Measurements from ENCODE around the gene ME3. TPM values are rescaled to one million over a fixed set of nuclear protein-coding genes. Genes with fewer than 3 reads are reported as not detected.

The ME3 gene
- total RNA-seq, 2 experiments from 2014 or later: 0.66 to 1.0 TPM

DNA sequence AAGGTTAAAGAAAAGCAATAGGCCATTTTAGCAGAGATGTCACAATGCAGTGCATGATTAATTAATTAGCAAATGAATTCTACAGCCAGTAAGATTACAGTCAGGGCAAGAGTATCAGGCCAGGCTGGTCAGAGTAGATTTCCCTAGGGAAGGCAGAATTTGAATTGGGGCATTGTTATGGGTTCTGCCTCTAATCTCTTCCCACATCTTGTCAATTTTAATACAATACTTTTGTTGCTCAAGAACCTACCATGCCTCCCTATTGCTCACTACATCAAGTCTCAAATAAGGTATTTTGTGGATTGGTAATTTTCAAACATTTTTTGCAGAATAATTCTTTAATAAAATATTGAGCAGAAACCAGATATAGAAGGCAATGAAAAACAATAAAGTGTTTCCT, 194.1 kb downstream of the ME3 start:
- Mint-ChIP-seq H3K27ac (no peak overlapping the region), H3K4me1 (ENCODE audit: low read depth) (no peaks in the 10 kb centered on the region), H3K9me3 (ENCODE audit: insufficient read depth) (no peaks in the 10 kb centered on the region), H3K4me3 (no peak overlapping the region), H3K27me3 (ENCODE audit: low read depth) (no peaks in the 10 kb centered on the region), H3K36me3 (ENCODE audit: low read depth) (no peaks in the 10 kb centered on the region)
- DNase-seq: no peak
- ATAC-seq: no peak
- POLR2A ChIA-PET: no interaction called here
- CTCF ChIA-PET: no interaction called here

GRCh38 chr11:86477495-86478155, 194.8 kb downstream of the ME3 start:
- CTCF ChIA-PET: no interaction called here
- Mint-ChIP-seq H3K27me3 (ENCODE audit: low read depth) (no peaks in the 10 kb centered on the region), H3K36me3 (ENCODE audit: low read depth) (no peaks in the 10 kb centered on the region), H3K4me3 (no peak overlapping the region), H3K4me1 (ENCODE audit: low read depth) (no peaks in the 10 kb centered on the region), H3K27ac (no peak overlapping the region), H3K9me3 (ENCODE audit: insufficient read depth) (no peaks in the 10 kb centered on the region)
- POLR2A ChIA-PET: no interaction called here
- no peak for DNase-seq
- ATAC-seq: no peak

- H3K4me1 Mint-ChIP-seq (ENCODE audit: low read depth): no peaks in the 10 kb centered on the region
- no peaks in the 10 kb centered on the region for H3K36me3 Mint-ChIP-seq (ENCODE audit: low read depth)
- no peaks in the 10 kb centered on the region for H3K9me3 Mint-ChIP-seq (ENCODE audit: insufficient read depth)
- no peak for ATAC-seq
- H3K27me3 Mint-ChIP-seq (ENCODE audit: low read depth): no peaks in the 10 kb centered on the region
- no peak overlapping the region for H3K27ac Mint-ChIP-seq
- DNase-seq: no peak
- CTCF ChIA-PET: no interaction called here
- no peak overlapping the region for H3K4me3 Mint-ChIP-seq
- POLR2A ChIA-PET: no interaction called here
Observed at GRCh38 chr11:86476109-86476861, 196.1 kb downstream of the ME3 start.

DNA sequence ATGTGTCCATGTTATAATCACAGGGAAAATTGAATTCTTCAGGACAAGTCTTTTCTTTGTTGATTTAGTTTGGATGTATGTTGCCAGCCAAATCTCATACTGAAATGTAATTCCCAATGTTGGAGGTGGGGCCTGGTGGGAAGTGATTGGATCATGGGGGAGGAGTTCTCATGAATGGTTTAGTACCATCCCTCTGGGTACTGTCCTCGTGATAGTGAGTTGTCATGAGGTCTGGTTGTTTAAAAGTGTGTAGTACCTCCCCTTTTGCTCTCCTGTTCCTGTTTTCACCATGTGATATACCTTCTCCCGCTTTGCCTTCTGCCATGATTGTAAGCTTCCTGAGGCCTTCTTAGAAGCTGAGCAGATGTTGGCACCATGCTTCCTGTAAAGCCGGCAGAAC, 197.4 kb downstream of the ME3 start:
- Mint-ChIP-seq H3K27me3 (ENCODE audit: low read depth) (no peaks in the 10 kb centered on the region), H3K4me3 (no peak overlapping the region), H3K36me3 (ENCODE audit: low read depth) (no peaks in the 10 kb centered on the region), H3K9me3 (ENCODE audit: insufficient read depth) (no peaks in the 10 kb centered on the region), H3K4me1 (ENCODE audit: low read depth) (no peaks in the 10 kb centered on the region), H3K27ac (no peak overlapping the region)
- POLR2A ChIA-PET: no interaction called here
- CTCF ChIA-PET: no interaction called here
- DNase-seq: no peak
- ATAC-seq: no peak

- CTCF ChIA-PET: no interaction called here
- H3K4me3 Mint-ChIP-seq: no peak overlapping the region
- H3K27me3 Mint-ChIP-seq (ENCODE audit: low read depth): no peaks in the 10 kb centered on the region
- POLR2A ChIA-PET: no interaction called here
- H3K9me3 Mint-ChIP-seq (ENCODE audit: insufficient read depth): no peaks in the 10 kb centered on the region
- no peak for ATAC-seq
- DNase-seq: no peak
- no peaks in the 10 kb centered on the region for H3K36me3 Mint-ChIP-seq (ENCODE audit: low read depth)
- no peaks in the 10 kb centered on the region for H3K4me1 Mint-ChIP-seq (ENCODE audit: low read depth)
- H3K27ac Mint-ChIP-seq: no peak overlapping the region
Observed at GRCh38 chr11:86473991-86474833, 198.2 kb downstream of the ME3 start.

DNA sequence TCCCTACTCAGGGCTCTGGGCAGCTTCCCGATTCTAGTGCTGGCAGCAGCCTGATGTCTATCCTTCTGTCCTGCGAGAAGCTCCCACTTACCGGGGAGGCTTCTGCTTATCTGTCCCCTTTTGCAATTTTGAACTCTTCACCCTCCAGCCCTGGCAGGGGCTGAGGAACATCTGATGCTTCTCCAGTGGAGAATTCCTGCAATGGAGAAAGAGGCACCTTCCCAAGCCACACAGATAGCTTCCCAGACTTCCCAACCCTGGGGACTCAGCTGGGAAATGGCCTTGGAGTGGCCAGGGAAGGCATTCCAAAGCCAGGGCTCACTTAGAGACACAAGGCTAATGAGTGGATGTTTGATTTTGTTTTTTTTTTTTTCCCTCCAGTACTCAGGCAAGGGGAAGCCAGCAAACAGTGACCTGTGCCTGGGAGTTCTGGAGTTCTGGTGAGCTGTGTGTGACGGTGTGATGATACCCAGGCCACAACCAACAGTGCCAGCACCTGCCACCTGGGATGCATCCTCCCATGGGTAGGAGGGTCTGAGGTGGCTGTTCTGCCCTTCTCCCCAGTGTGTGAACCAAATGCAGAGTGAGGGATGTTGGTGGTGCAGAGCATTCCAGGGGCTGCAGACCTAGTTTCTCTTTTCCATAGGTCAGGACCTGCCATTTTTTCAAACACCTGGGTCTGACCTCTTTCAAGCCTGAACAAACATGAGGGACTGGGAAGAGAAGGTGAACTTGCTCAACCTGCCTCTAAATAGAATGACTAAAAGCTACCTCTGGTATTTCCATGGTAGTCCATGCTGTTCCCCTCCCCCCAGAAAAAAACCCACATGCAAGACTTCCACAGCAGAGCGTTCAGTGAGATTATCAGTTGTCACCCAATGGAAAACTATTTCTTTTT, 202.7 kb downstream of the ME3 start:
- ChIA-PET CTCF (interaction anchor here (1.7 kb wide), 1 partner anchor 138 kb away, joined by 5 read pairs; no protein-coding TSS in a partner anchor), POLR2A (no interaction called here)
- Mint-ChIP-seq H3K9me3 (ENCODE audit: insufficient read depth) (no peaks in the 10 kb centered on the region), H3K27me3 (ENCODE audit: low read depth) (no peaks in the 10 kb centered on the region), H3K4me3 (no peak overlapping the region), H3K27ac (no peak overlapping the region), H3K36me3 (ENCODE audit: low read depth) (no peaks in the 10 kb centered on the region), H3K4me1 (ENCODE audit: low read depth) (no peaks in the 10 kb centered on the region)
- DNase-seq: no peak
- ATAC-seq: no peak

DNA sequence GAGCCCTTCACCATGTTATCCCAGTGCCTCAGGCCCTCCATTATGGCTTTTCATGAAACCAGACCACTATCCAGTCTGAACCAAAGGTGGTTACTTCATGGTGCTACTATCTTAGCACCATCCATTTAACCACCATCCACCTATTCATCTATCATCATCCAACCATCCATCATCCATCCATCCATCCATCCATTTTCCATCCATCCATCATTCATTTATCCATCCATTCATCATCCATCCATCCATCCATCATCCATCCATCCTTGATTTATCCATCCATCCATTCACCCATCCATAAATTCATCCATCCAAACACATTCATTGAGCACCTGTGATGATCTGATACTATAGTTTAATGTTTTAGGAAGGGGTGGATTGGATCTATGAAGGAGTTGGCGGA, 204.2 kb downstream of the ME3 start:
- ChIA-PET POLR2A (no interaction called here), CTCF (interaction anchor here (1.6 to 1.7 kb wide), 2 partner anchors 11 to 140 kb away, joined by 4 to 5 read pairs; no protein-coding TSS in a partner anchor)
- Mint-ChIP-seq H3K27me3 (ENCODE audit: low read depth) (no peaks in the 10 kb centered on the region), H3K9me3 (ENCODE audit: insufficient read depth) (no peaks in the 10 kb centered on the region), H3K27ac (no peak overlapping the region), H3K4me3 (no peak overlapping the region), H3K36me3 (ENCODE audit: low read depth) (no peaks in the 10 kb centered on the region), H3K4me1 (ENCODE audit: low read depth) (no peaks in the 10 kb centered on the region)
- ATAC-seq (no peak), DNase-seq (no peak)

DNA sequence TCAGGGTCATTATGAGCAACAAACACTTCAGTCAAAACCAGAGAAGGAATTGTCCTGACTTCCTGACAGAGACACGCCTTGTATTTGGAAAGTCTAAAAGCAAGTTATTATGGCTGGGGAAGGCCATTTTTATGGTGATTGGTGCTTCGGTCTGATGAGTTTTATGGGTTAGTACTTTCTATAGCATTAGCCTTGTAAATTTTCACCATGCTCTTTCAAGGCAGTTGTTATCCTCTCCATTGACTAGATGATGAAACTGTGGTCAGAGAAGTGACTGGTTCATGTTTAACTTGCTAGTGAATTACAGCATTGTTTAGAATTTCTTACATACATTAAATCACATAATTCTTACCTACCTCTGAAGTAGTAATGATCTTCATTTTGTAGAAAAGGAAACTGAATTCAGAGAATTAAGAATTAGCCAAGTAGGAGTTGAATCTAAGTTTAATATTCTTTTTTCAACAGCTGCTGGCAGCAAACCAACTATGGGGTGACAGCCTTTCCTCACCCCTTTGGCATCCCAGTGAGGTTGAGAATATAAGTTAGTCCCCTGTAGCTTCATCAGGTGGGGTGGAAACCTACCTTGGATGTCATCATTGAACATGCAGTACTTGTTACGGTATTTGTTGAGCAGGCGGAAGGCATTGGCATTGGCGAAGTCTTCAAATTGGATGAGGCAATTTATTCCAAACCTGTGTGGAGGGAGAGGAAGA, 207.8 kb downstream of the ME3 start:
- CTCF ChIA-PET: interaction anchor here (1.3 kb wide), 1 partner anchor 10 kb away, joined by 7 read pairs; no protein-coding TSS in a partner anchor
- ATAC-seq: no peak
- H3K4me3 Mint-ChIP-seq: no peak overlapping the region

GRCh38 chr11:86463955-86464354, 208.5 kb downstream of the ME3 start:
- H3K9me3 Mint-ChIP-seq (ENCODE audit: insufficient read depth): no peaks in the 10 kb centered on the region
- H3K4me1 Mint-ChIP-seq (ENCODE audit: low read depth): no peaks in the 10 kb centered on the region
- H3K36me3 Mint-ChIP-seq (ENCODE audit: low read depth): no peaks in the 10 kb centered on the region
- ATAC-seq (no peak), DNase-seq (no peak)
- ChIA-PET CTCF (no interaction called here), POLR2A (no interaction called here)
- H3K4me3 Mint-ChIP-seq: no peak overlapping the region
- no peaks in the 10 kb centered on the region for H3K27me3 Mint-ChIP-seq (ENCODE audit: low read depth)
- H3K27ac Mint-ChIP-seq: no peak overlapping the region

More for the DNA sequence above, 207.8 kb downstream of the ME3 start:
- DNase-seq: no peak
- H3K9me3 Mint-ChIP-seq (ENCODE audit: insufficient read depth): no peaks in the 10 kb centered on the region
- H3K27ac Mint-ChIP-seq: no peak overlapping the region
- H3K36me3 Mint-ChIP-seq (ENCODE audit: low read depth): no peaks in the 10 kb centered on the region
- no peaks in the 10 kb centered on the region for H3K4me1 Mint-ChIP-seq (ENCODE audit: low read depth)
- H3K27me3 Mint-ChIP-seq (ENCODE audit: low read depth): no peaks in the 10 kb centered on the region
- POLR2A ChIA-PET: no interaction called here

GRCh38 chr11:86463120-86463519, 209.3 kb downstream of the ME3 start:
- ATAC-seq: no peak
- no peaks in the 10 kb centered on the region for H3K9me3 Mint-ChIP-seq (ENCODE audit: insufficient read depth)
- no peak for DNase-seq
- no peak overlapping the region for H3K27ac Mint-ChIP-seq
- ChIA-PET POLR2A (no interaction called here), CTCF (no interaction called here)
- no peaks in the 10 kb centered on the region for H3K4me1 Mint-ChIP-seq (ENCODE audit: low read depth)
- no peak overlapping the region for H3K4me3 Mint-ChIP-seq
- H3K27me3 Mint-ChIP-seq (ENCODE audit: low read depth): no peaks in the 10 kb centered on the region
- no peaks in the 10 kb centered on the region for H3K36me3 Mint-ChIP-seq (ENCODE audit: low read depth)

DNA sequence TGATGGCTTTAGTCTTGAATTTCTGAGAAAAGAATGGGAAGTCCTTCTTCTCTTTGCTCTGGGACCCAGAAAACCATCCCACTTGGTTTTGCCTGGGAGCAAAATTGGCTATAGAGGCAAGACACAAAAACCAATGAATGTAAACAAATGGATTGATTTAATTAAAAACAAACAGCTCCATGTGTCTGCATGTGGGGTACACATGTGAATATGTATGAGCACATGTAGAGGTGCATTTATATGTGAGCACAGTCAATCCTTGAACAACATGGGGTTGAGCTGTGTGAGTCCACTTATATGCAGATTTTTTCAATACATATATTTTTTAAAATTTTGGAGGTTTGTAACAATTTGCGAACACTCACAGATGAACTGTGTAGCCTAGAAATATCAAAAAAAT, 210.5 kb downstream of the ME3 start:
- ATAC-seq (no peak), DNase-seq (no peak)
- H3K27me3 Mint-ChIP-seq (ENCODE audit: low read depth): no peaks in the 10 kb centered on the region
- H3K4me3 Mint-ChIP-seq: no peak overlapping the region
- no peak overlapping the region for H3K27ac Mint-ChIP-seq
- no peaks in the 10 kb centered on the region for H3K36me3 Mint-ChIP-seq (ENCODE audit: low read depth)
- no peaks in the 10 kb centered on the region for H3K9me3 Mint-ChIP-seq (ENCODE audit: insufficient read depth)
- CTCF ChIA-PET: interaction anchor here (1.4 kb wide), 1 partner anchor 9 kb away, joined by 3 read pairs; no protein-coding TSS in a partner anchor
- POLR2A ChIA-PET: no interaction called here
- H3K4me1 Mint-ChIP-seq (ENCODE audit: low read depth): no peaks in the 10 kb centered on the region
